ENCODE data around the gene TBXT. TPM values are rescaled to one million over a fixed set of nuclear protein-coding genes. Genes with fewer than 3 reads are reported as not detected.

TBXT gene, protein sequence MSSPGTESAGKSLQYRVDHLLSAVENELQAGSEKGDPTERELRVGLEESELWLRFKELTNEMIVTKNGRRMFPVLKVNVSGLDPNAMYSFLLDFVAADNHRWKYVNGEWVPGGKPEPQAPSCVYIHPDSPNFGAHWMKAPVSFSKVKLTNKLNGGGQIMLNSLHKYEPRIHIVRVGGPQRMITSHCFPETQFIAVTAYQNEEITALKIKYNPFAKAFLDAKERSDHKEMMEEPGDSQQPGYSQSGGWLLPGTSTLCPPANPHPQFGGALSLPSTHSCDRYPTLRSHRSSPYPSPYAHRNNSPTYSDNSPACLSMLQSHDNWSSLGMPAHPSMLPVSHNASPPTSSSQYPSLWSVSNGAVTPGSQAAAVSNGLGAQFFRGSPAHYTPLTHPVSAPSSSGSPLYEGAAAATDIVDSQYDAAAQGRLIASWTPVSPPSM
- not detected in 2 replicates for total RNA-seq

DNA sequence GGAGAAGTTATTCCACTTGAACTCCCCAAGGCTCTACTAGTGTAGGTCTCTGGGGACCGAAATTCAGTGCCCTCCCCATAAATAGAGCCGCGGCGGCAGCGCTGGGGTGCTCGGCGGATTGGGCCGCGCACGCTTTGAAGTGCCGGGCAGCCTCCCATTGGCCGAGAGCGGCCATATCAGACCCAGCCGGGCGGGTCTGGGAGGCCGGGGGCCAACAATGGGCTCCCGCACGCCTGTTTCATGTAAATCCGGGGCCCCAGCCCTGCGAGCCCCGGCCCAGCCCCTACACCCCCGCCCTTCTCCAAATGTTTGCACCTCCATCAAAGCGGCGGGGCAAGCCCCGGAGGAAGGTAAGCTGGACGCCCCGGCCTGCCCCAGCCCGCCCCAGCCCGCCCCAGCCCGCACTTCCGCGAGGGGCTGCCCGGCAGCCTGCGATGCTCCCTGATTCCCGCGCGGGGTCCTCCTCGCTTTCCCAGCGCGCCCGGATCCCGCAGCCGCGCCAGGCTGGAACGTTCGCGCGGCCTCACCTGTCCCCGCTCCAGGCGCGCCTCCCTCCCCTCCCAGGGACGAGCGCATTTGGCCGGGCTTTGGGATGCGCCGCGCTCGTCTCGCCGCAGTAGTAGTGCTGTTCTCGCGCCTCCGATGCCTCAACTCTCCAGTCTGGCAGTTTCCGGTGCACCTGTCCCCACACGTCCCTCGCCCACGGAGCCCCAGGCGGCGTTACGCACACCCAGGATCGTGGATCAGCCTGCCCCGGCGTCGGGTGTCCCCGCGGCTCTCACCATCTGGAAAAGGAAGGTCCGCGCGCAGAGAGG is at the start of gene TBXT:
TBXT (minus strand) TSS at position 51 of the 815 bp plus-strand sequence. CDS start 260 bp downstream, outside the sequence.

Small RNA genes lying within 50 kb of the gene (small RNA-seq; reads per million reads assigned to genes)
- not detected for gene RNU6-153P

Other genes starting within 250 kb of the TBXT start
- not detected in 2 replicates for gene PRR18, start 140.5 kb upstream of the TBXT start, total RNA-seq
- gene SFT2D1, start 174.7 kb upstream of the TBXT start, total RNA-seq: 8.3 and 11.8 TPM in 2 replicates
- gene MPC1, start 215.1 kb upstream of the TBXT start, total RNA-seq: 10.8 and 14.6 TPM in 2 replicates